Activated gamma-delta T cell (primary cell): Measurements from ENCODE around the gene RTN4RL1.
"Not testable (repeated sequence)": the region's sequence is repeated elsewhere in the genome, so short reads cannot be mapped to it uniquely, and the experiment has no call there.

ENCODE experiments used
- DNase-seq: peaks from one replicate; lab custom pipeline; 2025; lab: John Stamatoyannopoulos, UW

The RTN4RL1 gene

GRCh38 chr17:1896243-1897104 lies 128.7 kb downstream of the RTN4RL1 start:
- no peak for DNase-seq

GRCh38 chr17:1895479-1895878 lies 129.7 kb downstream of the RTN4RL1 start:
- not testable (repeated sequence) for DNase-seq

GRCh38 chr17:1894753-1895339 lies 130.3 kb downstream of the RTN4RL1 start:
- no peak for DNase-seq

GRCh38 chr17:1890758-1891450 lies 134.2 kb downstream of the RTN4RL1 start:
- no peak for DNase-seq

GRCh38 chr17:1888741-1889140 lies 136.4 kb downstream of the RTN4RL1 start:
- no peak for DNase-seq
